Measurements from ENCODE around the gene RNF146. TPM values are rescaled to one million over a fixed set of nuclear protein-coding genes. Genes with fewer than 3 reads are reported as not detected.

RNF146 gene
- polyA plus RNA-seq, 1 experiment: 64.1 TPM

DNA sequence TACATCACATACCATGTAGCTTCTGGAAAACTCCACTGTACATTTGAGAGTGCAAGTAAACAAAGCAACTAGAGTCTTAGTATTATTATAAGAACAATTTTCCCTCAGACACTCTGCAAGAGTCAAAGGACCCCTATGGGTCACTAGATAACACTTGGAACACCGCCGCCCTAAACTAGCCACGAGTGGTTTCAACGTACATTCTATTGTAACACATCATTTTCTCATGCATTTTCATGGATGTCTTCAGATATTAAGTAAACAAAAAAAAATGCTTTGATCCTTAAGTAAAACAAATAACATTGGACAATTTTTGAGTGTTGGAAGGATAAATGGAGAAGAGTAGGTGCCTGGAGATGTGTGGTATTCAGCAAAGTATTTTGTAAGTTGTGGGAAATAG, 3.2 kb upstream of the RNF146 start:
- Histone ChIP-seq H3K27ac (ENCODE audit: low read depth, low read length) (no peak overlapping the region), H3K27me3 (ENCODE audit: control insufficient read depth, insufficient read depth, low read length) (no peaks in the 10 kb centered on the region), H3K9me3 (ENCODE audit: control insufficient read depth, insufficient read depth, low read length) (no peaks in the 10 kb centered on the region), H3K4me3 (ENCODE audit: low read depth, low read length) (no peak overlapping the region)
- TF ChIP-seq, protein P1, sequence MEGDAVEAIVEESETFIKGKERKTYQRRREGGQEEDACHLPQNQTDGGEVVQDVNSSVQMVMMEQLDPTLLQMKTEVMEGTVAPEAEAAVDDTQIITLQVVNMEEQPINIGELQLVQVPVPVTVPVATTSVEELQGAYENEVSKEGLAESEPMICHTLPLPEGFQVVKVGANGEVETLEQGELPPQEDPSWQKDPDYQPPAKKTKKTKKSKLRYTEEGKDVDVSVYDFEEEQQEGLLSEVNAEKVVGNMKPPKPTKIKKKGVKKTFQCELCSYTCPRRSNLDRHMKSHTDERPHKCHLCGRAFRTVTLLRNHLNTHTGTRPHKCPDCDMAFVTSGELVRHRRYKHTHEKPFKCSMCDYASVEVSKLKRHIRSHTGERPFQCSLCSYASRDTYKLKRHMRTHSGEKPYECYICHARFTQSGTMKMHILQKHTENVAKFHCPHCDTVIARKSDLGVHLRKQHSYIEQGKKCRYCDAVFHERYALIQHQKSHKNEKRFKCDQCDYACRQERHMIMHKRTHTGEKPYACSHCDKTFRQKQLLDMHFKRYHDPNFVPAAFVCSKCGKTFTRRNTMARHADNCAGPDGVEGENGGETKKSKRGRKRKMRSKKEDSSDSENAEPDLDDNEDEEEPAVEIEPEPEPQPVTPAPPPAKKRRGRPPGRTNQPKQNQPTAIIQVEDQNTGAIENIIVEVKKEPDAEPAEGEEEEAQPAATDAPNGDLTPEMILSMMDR (IDR thresholded peaks at IDR 0.05; ENCODE audit: low read depth, low read length): no peak
- POLR2A ChIA-PET: no interaction called here
- DNase-seq (ENCODE audit: low read depth, low spot score): no peak
- CTCF ChIA-PET: interaction anchor here (0.5 to 1.3 kb wide), 3 partner anchors 33 to 459 kb away, joined by 3 to 9 read pairs (median 3); no protein-coding TSS in a partner anchor

DNA sequence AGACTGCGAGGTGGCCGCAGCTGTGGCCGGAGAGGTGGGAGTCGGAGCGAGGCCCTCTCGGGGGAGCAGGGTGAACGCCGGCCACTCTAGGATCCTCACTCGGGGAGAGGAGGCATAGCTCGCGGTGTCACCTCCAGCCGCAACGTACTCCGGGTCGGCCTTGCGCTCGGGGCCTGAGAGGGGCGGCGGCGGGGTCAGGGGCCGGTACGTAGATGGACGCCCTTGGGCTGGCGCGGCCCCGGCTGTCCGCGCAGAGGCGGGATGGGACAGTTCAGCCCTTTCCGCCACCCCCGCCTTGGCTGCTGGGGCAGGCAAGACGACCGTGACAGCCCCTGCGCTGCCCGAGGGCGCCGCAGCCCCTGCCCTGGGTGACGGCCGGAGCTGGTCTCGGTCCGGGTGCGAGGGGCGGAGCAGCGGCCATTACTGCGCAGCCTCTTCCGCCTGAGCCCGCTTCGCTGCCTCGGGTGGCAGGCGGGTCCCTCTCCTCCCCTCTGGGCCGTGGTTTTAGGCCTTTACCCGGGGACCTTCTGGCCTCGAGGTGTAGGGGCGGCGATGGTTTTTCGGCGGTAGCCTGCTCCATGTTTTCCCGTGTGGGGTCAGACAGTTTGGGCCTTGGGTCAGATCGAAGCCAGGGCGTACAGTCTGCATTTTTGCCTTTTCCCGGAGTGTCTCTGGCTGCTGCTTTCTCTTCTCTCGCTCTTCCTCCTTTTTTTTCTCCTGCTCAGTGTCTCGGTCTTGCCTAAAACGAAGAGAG, 405 bp downstream of the RNF146 start:
- H3K9me3 ChIP-seq (ENCODE audit: control insufficient read depth, insufficient read depth, low read length): no peaks in the 10 kb centered on the region
- CTCF ChIA-PET: interaction anchor here (0.6 to 2.9 kb wide), 39 partner anchors 9 to 1271 kb away, joined by 3 to 15 read pairs (median 5); partner anchors contain the start of genes KIAA0408 and MTCL3
- DNase-seq (ENCODE audit: low read depth, low spot score): no peak
- H3K27ac ChIP-seq (ENCODE audit: low read depth, low read length): peak overlapping the region; percentile 95
- H3K4me3 ChIP-seq (ENCODE audit: low read depth, low read length): peak overlapping the region; percentile 87
- TF ChIP-seq, protein P1 (IDR thresholded peaks at IDR 0.05; ENCODE audit: low read depth, low read length): no peak
- POLR2A ChIA-PET: interaction anchor here (0.5 to 1.4 kb wide), 8 partner anchors 11 to 907 kb away, joined by 3 to 13 read pairs (median 3); no protein-coding TSS in a partner anchor
- no peaks in the 10 kb centered on the region for H3K27me3 ChIP-seq (ENCODE audit: control insufficient read depth, insufficient read depth, low read length)

DNA sequence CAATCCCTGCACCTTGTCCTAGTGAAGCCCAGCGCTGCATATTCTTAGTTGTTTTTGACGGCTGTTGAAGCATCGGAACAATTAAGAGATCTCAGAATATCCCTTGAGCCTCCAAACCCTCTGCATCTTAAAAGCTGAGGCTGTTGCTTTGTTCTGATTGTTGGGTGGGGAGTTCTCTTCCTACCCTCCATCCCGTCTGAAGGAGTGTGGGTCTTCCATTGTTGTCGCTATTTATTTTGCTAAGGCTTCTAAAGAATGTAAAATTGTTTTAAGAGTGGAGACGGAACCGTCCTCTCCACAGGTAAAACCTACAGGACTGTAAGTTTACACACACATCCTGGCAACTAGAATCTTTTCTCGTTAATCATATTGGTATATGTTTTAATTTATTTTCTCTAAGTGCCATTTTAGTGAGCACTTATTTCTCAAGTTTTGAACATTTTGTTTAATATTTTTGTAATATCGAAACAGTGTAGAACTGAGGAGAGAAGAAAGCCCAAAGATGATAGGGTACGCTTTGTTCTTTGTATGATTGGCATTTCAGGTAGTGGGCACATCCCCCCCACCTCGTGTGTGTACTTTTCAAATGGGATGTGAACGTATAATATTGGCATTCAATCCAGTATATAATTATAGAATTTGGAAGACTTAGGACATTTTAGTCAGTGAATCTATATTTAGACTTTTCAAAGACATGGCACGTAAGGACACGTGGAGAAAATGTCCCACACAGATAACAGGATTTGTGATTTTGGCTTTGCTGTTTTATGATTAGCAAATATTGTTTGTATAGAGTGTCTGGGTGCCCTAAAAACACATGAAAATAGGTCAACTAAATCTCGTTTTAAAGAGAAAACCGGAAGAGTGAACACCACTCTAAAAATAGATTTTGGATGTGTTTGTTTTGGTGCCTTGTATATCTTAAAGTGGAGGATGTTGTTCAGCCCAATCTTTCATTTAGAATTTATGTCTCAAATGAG, 1.3 kb downstream of the RNF146 start:
- no peaks in the 10 kb centered on the region for H3K27me3 ChIP-seq (ENCODE audit: control insufficient read depth, insufficient read depth, low read length)
- peak overlapping the region; percentile 95 for H3K27ac ChIP-seq (ENCODE audit: low read depth, low read length)
- no peaks in the 10 kb centered on the region for H3K9me3 ChIP-seq (ENCODE audit: control insufficient read depth, insufficient read depth, low read length)
- DNase-seq (ENCODE audit: low read depth, low spot score): no peak
- H3K4me3 ChIP-seq (ENCODE audit: low read depth, low read length): peak overlapping the region; percentile 87
- POLR2A ChIA-PET: interaction anchor here (1.4 kb wide), 1 partner anchor 12 kb away, joined by 3 read pairs; no protein-coding TSS in a partner anchor
- TF ChIP-seq, protein P1 (IDR thresholded peaks at IDR 0.05; ENCODE audit: low read depth, low read length): no peak
- CTCF ChIA-PET: interaction anchor here (1.7 to 2.9 kb wide), 2 partner anchors 24 to 34 kb away, joined by 8 to 10 read pairs; no protein-coding TSS in a partner anchor

DNA sequence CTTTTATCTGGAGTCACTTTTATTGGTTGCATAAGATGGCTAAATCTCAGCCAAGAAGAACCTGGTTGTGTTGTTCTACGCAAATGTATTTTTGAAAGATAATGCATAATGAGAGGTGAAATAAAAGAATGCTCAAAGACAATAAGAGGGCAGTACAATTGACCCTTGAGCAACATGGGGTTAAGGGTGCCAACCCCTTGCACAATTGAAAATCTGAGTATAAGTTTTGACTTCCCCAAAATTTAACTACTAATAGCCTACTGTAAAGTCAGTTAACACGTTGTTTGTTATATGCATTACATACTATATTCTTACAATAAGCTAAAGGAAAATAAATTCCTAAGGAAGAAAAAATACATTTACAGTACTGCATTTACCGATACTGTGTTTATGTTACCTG, 5.9 kb downstream of the RNF146 start:
- ChIA-PET POLR2A (no interaction called here), CTCF (interaction anchor here (1.6 kb wide), 1 partner anchor 468 kb away, joined by 3 read pairs; no protein-coding TSS in a partner anchor)
- H3K27me3 ChIP-seq (ENCODE audit: control insufficient read depth, insufficient read depth, low read length): no peaks in the 10 kb centered on the region

More for the DNA sequence above, 5.9 kb downstream of the RNF146 start:
- DNase-seq (ENCODE audit: low read depth, low spot score): no peak
- Histone ChIP-seq H3K27ac (ENCODE audit: low read depth, low read length) (no peak overlapping the region), H3K9me3 (ENCODE audit: control insufficient read depth, insufficient read depth, low read length) (no peaks in the 10 kb centered on the region), H3K4me3 (ENCODE audit: low read depth, low read length) (no peak overlapping the region)
- TF ChIP-seq, protein P1 (IDR thresholded peaks at IDR 0.05; ENCODE audit: low read depth, low read length): no peak
